Measurements from ENCODE around the gene HOXD4. TPM values are rescaled to one million over a fixed set of nuclear protein-coding genes. Genes with fewer than 3 reads are reported as not detected.
A peak's percentile ranks its signal among the peaks of the same experiment; 100 is the strongest.

HOXD4 gene
- total and polyA plus RNA-seq, 2 of the 4 experiments (the other 2 are of a cell fraction): not detected

GRCh38 chr2:176159663-176160250, 8.4 kb downstream of the HOXD4 start:
- Histone ChIP-seq H3K4me3 (ENCODE audit: insufficient read depth, low read depth, low read length) (no peak overlapping the region), H4K20me1 (ENCODE audit: insufficient read depth, low read length) (no peaks in the 10 kb centered on the region), H2AK5ac (ENCODE audit: low read depth, low read length) (no peak overlapping the region), H2AK9ac (replicated peaks; ENCODE audit: low read depth, low read length, poor library complexity) (no peak overlapping the region), H3K4me2 (ENCODE audit: low read depth, low read length) (no peak overlapping the region), H3K14ac (replicated peaks; ENCODE audit: low read depth, low read length) (no peak overlapping the region), H4K8ac (ENCODE audit: low read depth in 2 of 2, low read length in 2 of 2) (no peak overlapping the region), H3K4me1 (ENCODE audit: control insufficient read depth, insufficient read depth, low read length) (no peaks in the 10 kb centered on the region), H2BK5ac (ENCODE audit: low read depth, low read length, poor library complexity, severe bottlenecking) (no peak overlapping the region), H3K27me3 (ENCODE audit: control insufficient read depth, insufficient read depth, low read length) (peaks cover 96% of the 10 kb centered on the region), H4K91ac (ENCODE audit: insufficient read depth, low read depth, low read length) (no peak overlapping the region), H2AFZ (replicated peaks; ENCODE audit: low read length, poor library complexity) (peak overlapping the region; percentile 37), H3K27ac (ENCODE audit: insufficient read depth, low read length) (no peak overlapping the region), H3K36me3 (ENCODE audit: control insufficient read depth, insufficient read depth, low read length) (no peaks in the 10 kb centered on the region), H3K9me3 (ENCODE audit: control insufficient read depth, insufficient read depth, low read length) (peaks cover 21% of the 10 kb centered on the region), H4K5ac (ENCODE audit: low read depth, low read length) (no peak overlapping the region), H2BK20ac (ENCODE audit: low read depth, low read length) (no peak overlapping the region), H2BK120ac (ENCODE audit: low read depth, low read length) (no peak overlapping the region), H3K9me1 (ENCODE audit: insufficient read depth, low read length) (no peaks in the 10 kb centered on the region), H3K56ac (ENCODE audit: extremely low read depth, insufficient read depth, low read length) (no peak overlapping the region), H3K18ac (ENCODE audit: low read depth, low read length) (no peak overlapping the region), H3K9ac (ENCODE audit: low read depth, low read length) (no peak overlapping the region), H3K23ac (ENCODE audit: low read depth, low read length) (no peak overlapping the region), H2BK15ac (ENCODE audit: low read depth, low read length) (no peak overlapping the region), H3K79me1 (ENCODE audit: low read depth in 1 of 2, low read length in 2 of 2) (no peaks in the 10 kb centered on the region), H3K4ac (ENCODE audit: low read depth, low read length) (no peak overlapping the region)
- in situ Hi-C loops (cut with MboI; ENCODE audit: low sequenced_read_pairs): no loop called here
- TF ChIP-seq, protein P1, sequence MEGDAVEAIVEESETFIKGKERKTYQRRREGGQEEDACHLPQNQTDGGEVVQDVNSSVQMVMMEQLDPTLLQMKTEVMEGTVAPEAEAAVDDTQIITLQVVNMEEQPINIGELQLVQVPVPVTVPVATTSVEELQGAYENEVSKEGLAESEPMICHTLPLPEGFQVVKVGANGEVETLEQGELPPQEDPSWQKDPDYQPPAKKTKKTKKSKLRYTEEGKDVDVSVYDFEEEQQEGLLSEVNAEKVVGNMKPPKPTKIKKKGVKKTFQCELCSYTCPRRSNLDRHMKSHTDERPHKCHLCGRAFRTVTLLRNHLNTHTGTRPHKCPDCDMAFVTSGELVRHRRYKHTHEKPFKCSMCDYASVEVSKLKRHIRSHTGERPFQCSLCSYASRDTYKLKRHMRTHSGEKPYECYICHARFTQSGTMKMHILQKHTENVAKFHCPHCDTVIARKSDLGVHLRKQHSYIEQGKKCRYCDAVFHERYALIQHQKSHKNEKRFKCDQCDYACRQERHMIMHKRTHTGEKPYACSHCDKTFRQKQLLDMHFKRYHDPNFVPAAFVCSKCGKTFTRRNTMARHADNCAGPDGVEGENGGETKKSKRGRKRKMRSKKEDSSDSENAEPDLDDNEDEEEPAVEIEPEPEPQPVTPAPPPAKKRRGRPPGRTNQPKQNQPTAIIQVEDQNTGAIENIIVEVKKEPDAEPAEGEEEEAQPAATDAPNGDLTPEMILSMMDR (conservative IDR thresholded peaks at IDR 0.05; ENCODE audit: low read depth, low read length): no peak
- no peak for TF ChIP-seq MAFK (IDR thresholded peaks at IDR 0.05; ENCODE audit: low read depth, low read length)
- TF ChIP-seq SMC3 (IDR thresholded peaks at IDR 0.05; ENCODE audit: low read depth, low read length): no peak
- no peak for TF ChIP-seq CHD1 (IDR thresholded peaks at IDR 0.05; ENCODE audit: low read depth, low read length)
- intact Hi-C loops (cut with micrococcal nuclease): no loop called here
- 7% methylated on average over 14 of the region's 44 CpGs; no CpG with 5 or more reads in 1 of the 2 experiments for WGBS, 2 experiments (ENCODE audit: extremely low coverage in 2 of 2, insufficient read length in 1 of 2)
- dilution Hi-C loops (cut with HindIII; ENCODE audit: low sequenced_read_pairs, unreplicated experiment): no loop called here
- POLR2A ChIA-PET (ENCODE audit: unreplicated experiment): no interaction called here
- DNase-seq: no peak
- BruUV-seq (replicated peaks): no TSS peak
- ATAC-seq (ENCODE audit: low read depth): no peak
- CTCF ChIA-PET: interaction anchor here (1.0 kb wide), 1 partner anchor 395 kb away, joined by 3 read pairs; no protein-coding TSS in a partner anchor
